ENCODE results near the gene TTC28. TPM values are rescaled to one million over a fixed set of nuclear protein-coding genes. Genes with fewer than 3 reads are reported as not detected.

The TTC28 gene
- total and polyA plus RNA-seq, 10 of the 15 experiments (the other 5 are each of a cell fraction or from before 2014, with no cell fraction given): 0.15 to 8.4 (median 1.4) TPM

DNA sequence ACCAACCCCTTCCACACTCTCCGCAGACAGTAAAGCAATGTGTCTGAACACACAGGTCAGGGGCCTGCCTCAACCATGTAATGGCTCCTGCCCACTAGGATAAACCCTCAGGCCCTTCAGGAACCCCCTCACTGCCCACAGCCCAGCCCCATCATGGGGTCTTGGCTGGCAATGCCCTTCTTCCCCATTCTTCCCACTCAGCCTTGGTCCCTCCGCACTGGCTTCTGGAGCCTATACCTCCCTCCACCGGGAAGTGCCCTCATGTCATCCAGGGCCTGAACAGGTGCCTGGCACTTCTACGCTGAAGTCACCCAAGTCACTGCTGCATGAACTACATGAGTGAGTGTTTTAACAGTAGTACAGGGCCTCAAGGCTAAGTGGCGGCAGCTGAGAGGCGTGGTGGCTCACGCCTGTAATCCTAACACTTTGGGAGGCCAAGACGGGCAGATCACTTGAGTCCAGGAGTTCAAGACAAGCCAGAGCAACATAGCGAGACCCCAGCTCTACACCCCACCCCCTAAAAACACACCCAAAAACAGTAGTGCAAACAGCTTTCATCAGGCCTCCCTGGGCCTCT is 685.8 kb downstream of the TTC28 start (continued):
- TF ChIP-seq, protein P1, sequence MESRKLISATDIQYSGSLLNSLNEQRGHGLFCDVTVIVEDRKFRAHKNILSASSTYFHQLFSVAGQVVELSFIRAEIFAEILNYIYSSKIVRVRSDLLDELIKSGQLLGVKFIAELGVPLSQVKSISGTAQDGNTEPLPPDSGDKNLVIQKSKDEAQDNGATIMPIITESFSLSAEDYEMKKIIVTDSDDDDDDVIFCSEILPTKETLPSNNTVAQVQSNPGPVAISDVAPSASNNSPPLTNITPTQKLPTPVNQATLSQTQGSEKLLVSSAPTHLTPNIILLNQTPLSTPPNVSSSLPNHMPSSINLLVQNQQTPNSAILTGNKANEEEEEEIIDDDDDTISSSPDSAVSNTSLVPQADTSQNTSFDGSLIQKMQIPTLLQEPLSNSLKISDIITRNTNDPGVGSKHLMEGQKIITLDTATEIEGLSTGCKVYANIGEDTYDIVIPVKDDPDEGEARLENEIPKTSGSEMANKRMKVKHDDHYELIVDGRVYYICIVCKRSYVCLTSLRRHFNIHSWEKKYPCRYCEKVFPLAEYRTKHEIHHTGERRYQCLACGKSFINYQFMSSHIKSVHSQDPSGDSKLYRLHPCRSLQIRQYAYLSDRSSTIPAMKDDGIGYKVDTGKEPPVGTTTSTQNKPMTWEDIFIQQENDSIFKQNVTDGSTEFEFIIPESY (IDR thresholded peaks at IDR 0.05): no peak
- no peak for TF ChIP-seq TCF7 (IDR thresholded peaks at IDR 0.05; ENCODE audit: borderline replicate concordance)
- no peak for TF ChIP-seq CBX5 (IDR thresholded peaks at IDR 0.05; ENCODE audit: low read depth)
- no peak for TF ChIP-seq POLR2A (IDR thresholded peaks at IDR 0.05; ENCODE audit: low read depth, low read length)
- no peak for TF ChIP-seq RFX5 (IDR thresholded peaks at IDR 0.05; ENCODE audit: low read depth, low read length)
- TF ChIP-seq LARP7 (IDR thresholded peaks at IDR 0.05): no peak

DNA sequence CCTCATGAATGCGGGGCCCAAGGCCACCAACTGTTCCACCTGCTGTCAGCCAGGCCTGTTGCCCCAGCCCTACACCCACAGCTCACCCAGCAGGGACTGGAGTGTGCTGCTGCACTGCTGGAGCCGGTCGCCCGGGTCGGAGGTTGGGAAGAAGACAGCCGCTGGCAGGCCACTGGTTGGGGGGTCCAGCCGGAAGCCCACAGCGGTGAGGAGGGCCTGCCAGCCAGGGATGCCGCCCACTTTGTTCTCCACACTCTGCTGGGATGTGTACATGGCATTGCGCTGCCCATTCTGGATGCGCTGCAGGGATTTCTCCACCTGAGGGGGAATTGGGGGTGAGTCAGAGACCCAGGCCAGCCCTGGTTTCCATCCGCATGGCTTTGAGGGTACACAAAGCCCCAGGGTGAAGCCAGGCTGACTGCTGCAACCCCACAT is 686.4 kb downstream of the TTC28 start:
- no peaks in the 10 kb centered on the region for H4K20me1 ChIP-seq (ENCODE audit: control insufficient read depth, insufficient read depth)
- H3K9me3 ChIP-seq (replicated peaks; ENCODE audit: control insufficient read depth, insufficient read depth, low read length): no peaks in the 10 kb centered on the region
- H3K4me1 ChIP-seq (ENCODE audit: control insufficient read depth, insufficient read depth, low read length): no peaks in the 10 kb centered on the region
- no peak overlapping the region for H3K4me3 ChIP-seq
- H3K27me3 ChIP-seq (replicated peaks in 1 of 2; ENCODE audit: control insufficient read depth in 2 of 2, insufficient read depth in 2 of 2, low read length in 1 of 2): no peaks in the 10 kb centered on the region
- intact Hi-C loops (cut with micrococcal nuclease; ENCODE audit: unreplicated experiment) (no loop called here), in situ Hi-C loops (cut with MboI) (no loop called here)
- POLR2A ChIA-PET: no interaction called here
- FAIRE-seq (no peak), DNase-seq (ENCODE audit: low read depth, low spot score) (no peak), ATAC-seq (no peak)
- no peak overlapping the region for H3K4me2 ChIP-seq (ENCODE audit: control insufficient read depth, insufficient read depth)
- no peaks in the 10 kb centered on the region for H3K79me2 ChIP-seq (ENCODE audit: control insufficient read depth, insufficient read depth, low read length)
- SMC1A ChIA-PET (ENCODE audit: uncharacterized antibody, unreplicated experiment): no interaction called here
- WGBS (ENCODE audit: insufficient coverage, insufficient replicate concordance, low lambda C conversion rate, missing lambda C conversion rate): 72% methylated on average over 12 of the region's 12 CpGs
- no peak overlapping the region for H3K9ac ChIP-seq (ENCODE audit: control insufficient read depth, insufficient read depth, low read length)
- no peak overlapping the region for H2AFZ ChIP-seq (ENCODE audit: control insufficient read depth, low read depth, low read length)
- CTCF ChIA-PET: no interaction called here
- RAD21 ChIA-PET (ENCODE audit: unreplicated experiment): no interaction called here
- H3K27ac ChIP-seq (ENCODE audit: control insufficient read depth, insufficient read depth): no peak overlapping the region
- no TSS peak for BruUV-seq (replicated peaks)
- no peaks in the 10 kb centered on the region for H3K36me3 ChIP-seq (ENCODE audit: control insufficient read depth in 2 of 2, insufficient read depth in 2 of 2, low read length in 1 of 2)
- TF ChIP-seq, protein P2, sequence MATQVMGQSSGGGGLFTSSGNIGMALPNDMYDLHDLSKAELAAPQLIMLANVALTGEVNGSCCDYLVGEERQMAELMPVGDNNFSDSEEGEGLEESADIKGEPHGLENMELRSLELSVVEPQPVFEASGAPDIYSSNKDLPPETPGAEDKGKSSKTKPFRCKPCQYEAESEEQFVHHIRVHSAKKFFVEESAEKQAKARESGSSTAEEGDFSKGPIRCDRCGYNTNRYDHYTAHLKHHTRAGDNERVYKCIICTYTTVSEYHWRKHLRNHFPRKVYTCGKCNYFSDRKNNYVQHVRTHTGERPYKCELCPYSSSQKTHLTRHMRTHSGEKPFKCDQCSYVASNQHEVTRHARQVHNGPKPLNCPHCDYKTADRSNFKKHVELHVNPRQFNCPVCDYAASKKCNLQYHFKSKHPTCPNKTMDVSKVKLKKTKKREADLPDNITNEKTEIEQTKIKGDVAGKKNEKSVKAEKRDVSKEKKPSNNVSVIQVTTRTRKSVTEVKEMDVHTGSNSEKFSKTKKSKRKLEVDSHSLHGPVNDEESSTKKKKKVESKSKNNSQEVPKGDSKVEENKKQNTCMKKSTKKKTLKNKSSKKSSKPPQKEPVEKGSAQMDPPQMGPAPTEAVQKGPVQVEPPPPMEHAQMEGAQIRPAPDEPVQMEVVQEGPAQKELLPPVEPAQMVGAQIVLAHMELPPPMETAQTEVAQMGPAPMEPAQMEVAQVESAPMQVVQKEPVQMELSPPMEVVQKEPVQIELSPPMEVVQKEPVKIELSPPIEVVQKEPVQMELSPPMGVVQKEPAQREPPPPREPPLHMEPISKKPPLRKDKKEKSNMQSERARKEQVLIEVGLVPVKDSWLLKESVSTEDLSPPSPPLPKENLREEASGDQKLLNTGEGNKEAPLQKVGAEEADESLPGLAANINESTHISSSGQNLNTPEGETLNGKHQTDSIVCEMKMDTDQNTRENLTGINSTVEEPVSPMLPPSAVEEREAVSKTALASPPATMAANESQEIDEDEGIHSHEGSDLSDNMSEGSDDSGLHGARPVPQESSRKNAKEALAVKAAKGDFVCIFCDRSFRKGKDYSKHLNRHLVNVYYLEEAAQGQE (IDR thresholded peaks at IDR 0.05; ENCODE audit: low read depth, low read length): no peak
- no peak for TF ChIP-seq ZNF384 (IDR thresholded peaks at IDR 0.05; ENCODE audit: borderline replicate concordance, low read depth, low read length)
- TF ChIP-seq, protein P3, sequence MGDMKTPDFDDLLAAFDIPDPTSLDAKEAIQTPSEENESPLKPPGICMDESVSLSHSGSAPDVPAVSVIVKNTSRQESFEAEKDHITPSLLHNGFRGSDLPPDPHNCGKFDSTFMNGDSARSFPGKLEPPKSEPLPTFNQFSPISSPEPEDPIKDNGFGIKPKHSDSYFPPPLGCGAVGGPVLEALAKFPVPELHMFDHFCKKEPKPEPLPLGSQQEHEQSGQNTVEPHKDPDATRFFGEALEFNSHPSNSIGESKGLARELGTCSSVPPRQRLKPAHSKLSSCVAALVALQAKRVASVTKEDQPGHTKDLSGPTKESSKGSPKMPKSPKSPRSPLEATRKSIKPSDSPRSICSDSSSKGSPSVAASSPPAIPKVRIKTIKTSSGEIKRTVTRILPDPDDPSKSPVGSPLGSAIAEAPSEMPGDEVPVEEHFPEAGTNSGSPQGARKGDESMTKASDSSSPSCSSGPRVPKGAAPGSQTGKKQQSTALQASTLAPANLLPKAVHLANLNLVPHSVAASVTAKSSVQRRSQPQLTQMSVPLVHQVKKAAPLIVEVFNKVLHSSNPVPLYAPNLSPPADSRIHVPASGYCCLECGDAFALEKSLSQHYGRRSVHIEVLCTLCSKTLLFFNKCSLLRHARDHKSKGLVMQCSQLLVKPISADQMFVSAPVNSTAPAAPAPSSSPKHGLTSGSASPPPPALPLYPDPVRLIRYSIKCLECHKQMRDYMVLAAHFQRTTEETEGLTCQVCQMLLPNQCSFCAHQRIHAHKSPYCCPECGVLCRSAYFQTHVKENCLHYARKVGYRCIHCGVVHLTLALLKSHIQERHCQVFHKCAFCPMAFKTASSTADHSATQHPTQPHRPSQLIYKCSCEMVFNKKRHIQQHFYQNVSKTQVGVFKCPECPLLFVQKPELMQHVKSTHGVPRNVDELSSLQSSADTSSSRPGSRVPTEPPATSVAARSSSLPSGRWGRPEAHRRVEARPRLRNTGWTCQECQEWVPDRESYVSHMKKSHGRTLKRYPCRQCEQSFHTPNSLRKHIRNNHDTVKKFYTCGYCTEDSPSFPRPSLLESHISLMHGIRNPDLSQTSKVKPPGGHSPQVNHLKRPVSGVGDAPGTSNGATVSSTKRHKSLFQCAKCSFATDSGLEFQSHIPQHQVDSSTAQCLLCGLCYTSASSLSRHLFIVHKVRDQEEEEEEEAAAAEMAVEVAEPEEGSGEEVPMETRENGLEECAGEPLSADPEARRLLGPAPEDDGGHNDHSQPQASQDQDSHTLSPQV (IDR thresholded peaks at IDR 0.05): no peak
- TF ChIP-seq, protein P4, sequence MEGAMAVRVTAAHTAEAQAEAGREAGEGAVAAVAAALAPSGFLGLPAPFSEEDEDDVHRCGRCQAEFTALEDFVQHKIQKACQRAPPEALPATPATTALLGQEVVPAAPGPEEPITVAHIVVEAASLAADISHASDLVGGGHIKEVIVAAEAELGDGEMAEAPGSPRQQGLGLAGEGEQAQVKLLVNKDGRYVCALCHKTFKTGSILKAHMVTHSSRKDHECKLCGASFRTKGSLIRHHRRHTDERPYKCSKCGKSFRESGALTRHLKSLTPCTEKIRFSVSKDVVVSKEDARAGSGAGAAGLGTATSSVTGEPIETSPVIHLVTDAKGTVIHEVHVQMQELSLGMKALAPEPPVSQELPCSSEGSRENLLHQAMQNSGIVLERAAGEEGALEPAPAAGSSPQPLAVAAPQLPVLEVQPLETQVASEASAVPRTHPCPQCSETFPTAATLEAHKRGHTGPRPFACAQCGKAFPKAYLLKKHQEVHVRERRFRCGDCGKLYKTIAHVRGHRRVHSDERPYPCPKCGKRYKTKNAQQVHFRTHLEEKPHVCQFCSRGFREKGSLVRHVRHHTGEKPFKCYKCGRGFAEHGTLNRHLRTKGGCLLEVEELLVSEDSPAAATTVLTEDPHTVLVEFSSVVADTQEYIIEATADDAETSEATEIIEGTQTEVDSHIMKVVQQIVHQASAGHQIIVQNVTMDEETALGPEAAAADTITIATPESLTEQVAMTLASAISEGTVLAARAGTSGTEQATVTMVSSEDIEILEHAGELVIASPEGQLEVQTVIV (IDR thresholded peaks at IDR 0.05; ENCODE audit: borderline replicate concordance, partially characterized antibody): no peak
- no peak for TF ChIP-seq ZNF622 (IDR thresholded peaks at IDR 0.05)

Measured in GM12878 (cell line).